Tongue (tissue), 2 donors: ENCODE measurements around the gene TAPBP. TPM values are rescaled to one million over a fixed set of nuclear protein-coding genes. Genes with fewer than 3 reads are reported as not detected.
"Not testable (repeated sequence)": the region's sequence is repeated elsewhere in the genome, so short reads cannot be mapped to it uniquely, and the experiment has no call there.

Source experiments
- DNase-seq: peaks from one replicate; pipeline ENCODE4 v3.0.0-alpha.2; 2015
- total RNA-seq: library from RNA; depleted of rRNA; stranded (reverse); fragments of >200 nt; gene quantifications from one replicate; pipeline ENCODE4 v1.2.3, GENCODE V29; 2014

The TAPBP gene
- total RNA-seq: 48.3 TPM

DNA sequence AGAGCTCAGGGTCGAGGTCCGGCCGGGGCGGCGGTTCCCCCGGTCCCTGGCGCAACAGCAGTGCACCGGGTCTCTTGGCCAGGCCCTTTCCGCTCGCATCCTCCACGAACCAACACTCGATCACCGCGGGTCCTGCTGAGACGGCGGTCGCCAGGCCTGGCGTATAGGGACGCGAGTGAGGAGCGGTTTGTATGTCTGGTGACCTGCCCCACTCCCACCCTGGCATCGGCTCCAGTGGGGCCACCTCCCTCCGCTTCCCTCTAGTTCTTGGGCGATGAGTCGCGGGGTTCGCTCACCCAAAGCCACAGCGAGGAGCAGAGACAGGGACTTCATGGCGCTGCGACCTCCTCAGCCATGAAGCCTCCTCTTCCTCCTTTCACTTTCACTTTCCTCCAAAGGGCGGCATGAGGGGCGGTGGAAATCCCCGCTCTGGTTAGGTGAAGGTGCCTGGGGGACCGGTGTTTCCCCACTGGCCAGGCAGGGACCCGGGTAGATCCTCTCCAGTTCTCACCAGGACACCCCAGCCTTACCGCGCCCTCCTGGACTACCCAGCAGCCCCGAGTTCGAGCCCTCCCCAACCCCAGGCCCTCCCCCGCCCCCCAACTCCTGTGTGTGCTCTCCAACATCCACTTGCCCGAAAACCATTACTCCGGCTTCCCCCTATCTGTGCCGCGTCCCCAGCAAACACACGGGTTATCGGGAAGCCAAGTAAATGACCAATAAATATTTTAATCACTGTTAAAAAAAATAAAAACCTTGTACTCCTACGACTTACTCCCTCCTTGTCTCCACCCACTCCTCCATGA lies at the start of gene TAPBP:
Gene TAPBP (minus strand): TSS at position 370 of the 806 bp plus-strand sequence. CDS start 37 bp downstream, at position 333.
- peak; percentile 78 for DNase-seq

DNA sequence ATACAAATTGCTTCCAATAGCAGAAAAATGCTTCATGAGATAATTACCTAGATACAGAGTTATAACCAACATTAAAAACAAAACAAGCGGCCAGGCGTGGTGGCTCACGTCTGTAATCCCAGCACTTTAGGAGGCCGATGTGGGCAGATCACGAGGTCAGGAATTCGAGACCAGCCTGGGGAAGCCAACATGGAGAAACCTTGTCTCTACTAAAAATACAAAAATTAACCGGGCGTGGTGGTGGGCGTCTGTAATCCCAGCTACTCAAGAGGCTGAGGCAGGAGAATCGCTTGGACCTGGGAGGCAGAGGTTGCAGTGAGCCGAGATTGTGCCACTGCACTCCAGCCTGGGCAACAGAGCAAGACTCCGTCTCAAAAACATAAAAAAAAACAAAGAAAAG lies 49.6 kb upstream of the TAPBP start:
- not testable (repeated sequence) for DNase-seq

- no peak for DNase-seq
Measured at GRCh38 chr6:33359331-33359730, 45.5 kb upstream of the TAPBP start.

DNA sequence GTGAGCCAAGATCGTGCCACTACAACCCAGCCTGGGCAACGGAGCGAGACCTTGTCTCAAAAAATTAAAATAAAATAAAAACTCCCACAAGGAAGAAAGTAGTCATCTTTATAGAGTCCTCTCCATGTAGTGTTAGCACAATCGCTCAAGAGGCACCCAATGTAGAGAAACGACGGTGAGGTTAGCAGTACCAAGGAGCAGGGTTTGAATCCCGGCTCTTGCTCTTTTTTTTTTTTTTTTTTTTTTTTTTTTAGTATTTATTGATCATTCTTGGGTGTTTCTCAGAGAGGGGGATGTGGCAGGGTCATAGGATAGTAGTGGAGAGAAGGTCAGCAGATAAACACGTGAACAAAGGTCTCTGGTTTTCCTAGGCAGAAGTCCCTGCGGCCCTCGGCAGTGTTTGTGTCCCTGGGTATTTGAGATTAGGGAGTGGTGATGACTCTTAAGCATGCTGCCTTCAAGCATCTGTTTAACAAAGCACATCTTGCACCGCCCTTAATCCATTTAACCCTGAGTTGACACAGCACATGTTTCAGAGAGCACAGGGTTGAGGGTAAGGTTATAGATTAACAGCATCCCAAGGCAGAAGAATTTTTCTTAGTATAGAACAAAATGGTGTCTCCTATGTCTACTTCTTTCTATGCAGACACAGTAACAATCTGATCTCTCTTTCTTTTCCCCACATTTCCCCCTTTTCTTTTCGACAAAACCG lies 43.4 kb upstream of the TAPBP start:
- not testable (repeated sequence) for DNase-seq

GRCh38 chr6:33356295-33356694 lies 42.4 kb upstream of the TAPBP start:
- no peak for DNase-seq

GRCh38 chr6:33355860-33356259 lies 42.0 kb upstream of the TAPBP start:
- not testable (repeated sequence) for DNase-seq

- DNase-seq: no peak
Measured at GRCh38 chr6:33347816-33348215, 33.9 kb upstream of the TAPBP start.

- DNase-seq: not testable (repeated sequence)
Measured at GRCh38 chr6:33346972-33347371, 33.1 kb upstream of the TAPBP start.

- peak; percentile 87 for DNase-seq
Measured at GRCh38 chr6:33344701-33345697, 31.1 kb upstream of the TAPBP start.

DNA sequence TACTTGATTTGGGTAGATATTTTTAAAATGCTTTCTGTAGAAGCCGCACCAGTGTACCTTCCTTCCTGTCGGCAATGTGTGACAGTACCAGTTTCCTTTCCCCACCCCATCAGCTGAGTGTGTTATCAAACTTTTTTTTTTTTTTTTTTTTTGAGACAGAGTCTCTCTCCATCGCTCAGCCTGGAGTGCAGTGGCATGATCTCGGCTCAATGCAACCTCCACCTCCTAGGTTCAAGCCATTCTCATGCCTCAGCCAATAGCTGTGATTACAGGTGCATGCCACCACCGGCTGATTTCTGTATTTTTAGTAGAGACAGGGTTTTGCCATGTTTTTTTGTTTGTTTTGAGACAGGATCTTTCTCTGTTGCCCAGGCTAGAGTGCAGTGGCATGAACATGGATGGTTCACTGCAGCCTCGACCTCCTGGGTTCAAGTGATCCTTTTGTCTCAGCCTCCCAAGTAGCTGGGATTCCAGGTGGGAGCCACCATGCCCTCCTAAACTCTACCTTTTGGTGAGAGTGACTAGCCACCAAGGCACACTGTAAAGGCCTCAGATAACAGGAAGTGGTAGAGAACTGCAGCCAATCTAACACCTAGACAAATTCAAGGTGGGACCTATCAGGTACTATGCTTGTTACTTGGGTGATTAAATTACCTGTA lies 30.2 kb upstream of the TAPBP start:
- no peak for DNase-seq

DNA sequence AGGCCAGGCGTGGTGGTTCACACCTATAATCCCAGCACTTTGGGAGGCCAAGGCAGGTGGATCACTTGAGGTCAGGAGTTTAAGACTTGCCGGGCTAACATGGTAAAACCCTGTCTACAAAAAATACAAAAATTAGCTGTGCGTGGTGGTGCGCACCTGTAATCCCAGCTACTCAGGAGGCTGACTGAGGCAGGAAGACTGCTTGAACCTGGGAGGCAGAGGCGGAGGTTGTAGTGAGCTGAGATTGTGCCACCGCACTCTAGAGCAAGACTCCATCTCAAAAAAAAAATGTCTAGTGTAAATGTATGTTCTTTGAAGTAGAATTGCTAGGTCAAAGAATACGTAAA lies 29.7 kb upstream of the TAPBP start:
- DNase-seq: not testable (repeated sequence)

DNA sequence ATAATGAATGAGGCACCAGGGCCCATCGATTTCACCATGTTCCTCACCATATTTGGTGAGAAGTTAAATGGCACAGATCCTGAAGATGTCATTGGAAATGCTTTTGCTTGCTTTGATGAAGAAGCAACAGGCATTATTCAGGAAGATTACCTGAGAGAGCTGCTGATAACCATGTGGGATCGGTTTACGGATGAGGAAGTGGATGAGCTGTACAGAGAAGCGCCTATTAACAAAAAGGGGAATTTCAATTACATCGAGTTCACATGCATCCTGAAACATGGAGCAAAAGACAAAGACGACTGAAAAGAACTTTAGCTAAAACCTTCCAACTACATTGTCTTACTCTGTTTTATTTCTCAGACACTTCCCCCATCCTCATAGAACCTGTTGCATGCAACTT lies 25.3 kb upstream of the TAPBP start:
- no peak for DNase-seq

GRCh38 chr6:33336495-33336894 lies 22.6 kb upstream of the TAPBP start:
- no peak for DNase-seq

GRCh38 chr6:33335916-33336315 lies 22.0 kb upstream of the TAPBP start:
- no peak for DNase-seq

GRCh38 chr6:33333666-33334065 lies 19.8 kb upstream of the TAPBP start:
- no peak for DNase-seq

DNA sequence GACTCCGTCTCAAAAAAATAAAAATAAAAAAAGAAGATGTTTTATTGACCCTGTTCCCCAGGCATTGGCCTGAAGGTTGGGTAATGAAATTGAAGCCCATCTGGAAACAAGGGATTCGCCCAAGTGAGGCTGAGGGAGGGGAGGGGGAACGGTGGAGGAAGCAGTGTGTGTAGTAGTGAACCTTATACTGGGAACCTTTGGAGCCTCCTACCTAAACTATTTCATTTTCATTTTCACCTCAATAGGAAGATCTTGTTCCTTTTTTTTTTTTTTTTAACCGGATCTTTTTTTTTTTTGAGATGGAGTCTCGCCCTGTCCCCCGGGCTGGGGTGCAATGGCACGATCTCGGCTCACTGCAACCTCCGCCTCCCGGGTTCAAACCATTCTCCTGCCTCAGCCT lies 16.9 kb upstream of the TAPBP start:
- no peak for DNase-seq

- no peak for DNase-seq
Measured at GRCh38 chr6:33329058-33329457, 15.2 kb upstream of the TAPBP start.

GRCh38 chr6:33324125-33324524 lies 10.2 kb upstream of the TAPBP start:
- DNase-seq: no peak

DNA sequence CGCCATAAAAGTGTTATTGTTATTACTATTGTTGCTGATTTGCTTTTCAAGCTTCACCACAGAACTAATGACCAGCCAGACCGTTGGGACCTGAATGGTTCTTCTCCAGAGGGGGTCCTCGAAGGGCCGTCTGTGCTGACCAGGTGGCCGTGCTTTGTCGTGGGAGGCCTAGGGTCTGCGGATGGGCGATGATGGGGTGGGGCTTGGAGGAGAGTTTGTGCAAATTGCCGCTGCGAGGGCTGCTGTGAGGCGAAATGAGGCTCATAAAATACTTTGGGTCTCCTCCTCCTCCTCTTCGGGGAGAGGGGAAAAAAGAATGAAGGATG lies 9.7 kb upstream of the TAPBP start:
- no peak for DNase-seq

DNA sequence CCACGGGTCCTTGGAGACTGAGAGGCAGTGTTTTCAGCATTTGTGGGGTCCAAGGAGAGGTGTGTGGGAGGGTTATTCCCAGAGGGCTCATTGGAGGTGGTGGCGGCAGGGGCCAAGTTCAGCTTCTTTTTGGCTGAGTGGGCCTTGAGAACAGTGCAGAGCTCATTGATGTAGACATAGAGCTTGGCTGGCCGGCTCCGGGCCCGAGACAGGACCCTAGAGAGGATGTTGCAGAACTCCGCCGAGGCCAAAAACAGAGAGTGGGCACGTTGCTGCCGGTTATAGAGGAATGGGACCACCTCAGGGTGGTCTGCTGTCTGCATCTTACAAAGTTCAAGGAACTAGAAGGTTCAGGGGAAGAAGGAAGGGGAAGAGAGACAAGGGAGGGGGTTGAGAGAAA lies 7.3 kb upstream of the TAPBP start:
- DNase-seq: no peak

DNA sequence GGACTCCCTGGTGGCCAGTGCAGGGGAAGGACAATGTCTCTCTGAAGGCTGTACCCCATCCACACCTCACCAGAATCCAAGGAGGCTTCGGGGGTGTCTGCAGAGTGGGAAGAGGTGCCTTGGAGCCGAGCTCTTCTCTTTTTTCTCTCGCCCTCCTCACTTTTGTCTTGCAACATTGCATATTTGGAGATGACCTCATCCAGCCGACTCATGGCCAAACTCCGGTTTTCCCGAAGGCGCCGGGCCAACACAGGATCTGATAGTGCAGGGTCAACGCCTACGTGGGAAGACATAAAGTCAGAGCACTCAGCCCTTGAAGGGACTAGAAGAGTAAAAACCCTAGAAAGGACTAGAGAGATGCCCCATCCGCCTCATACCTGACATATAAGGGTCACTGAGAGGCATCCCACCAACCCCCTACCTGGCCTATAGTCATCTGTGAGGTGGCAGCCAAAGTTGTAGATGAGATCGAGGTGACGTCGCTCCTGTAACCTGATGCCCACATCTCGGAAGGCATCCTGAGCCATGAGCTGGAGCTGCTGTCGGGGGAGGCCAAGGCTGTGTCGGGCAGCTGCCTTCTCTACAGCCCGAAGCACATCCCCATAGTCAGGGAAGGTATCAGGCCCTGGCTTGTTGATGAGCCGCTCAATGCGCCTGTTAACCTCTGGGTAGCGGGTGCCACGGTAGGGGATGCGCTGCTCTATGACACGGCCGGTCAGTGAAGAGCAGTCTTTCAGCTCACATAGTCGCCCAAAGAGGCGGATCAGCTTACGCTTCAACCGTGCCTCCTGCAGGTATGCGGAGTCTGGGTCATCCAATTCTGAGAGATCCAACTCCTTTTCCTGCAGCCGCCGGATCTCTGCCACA lies 6.7 kb upstream of the TAPBP start:
- no peak for DNase-seq
